GM12801 (cell line): Measurements from ENCODE around the gene ZC3H8.

Experiments
- TF ChIP-seq, protein P1 (sequence below): IDR thresholded peaks from one replicate; pipeline ENCODE4 v1.5.1; 2011; ENCODE audit warnings: control low read depth; ENCODE audit not compliant: insufficient read length; ENCODE audit errors: extremely low read depth

Gene ZC3H8

DNA sequence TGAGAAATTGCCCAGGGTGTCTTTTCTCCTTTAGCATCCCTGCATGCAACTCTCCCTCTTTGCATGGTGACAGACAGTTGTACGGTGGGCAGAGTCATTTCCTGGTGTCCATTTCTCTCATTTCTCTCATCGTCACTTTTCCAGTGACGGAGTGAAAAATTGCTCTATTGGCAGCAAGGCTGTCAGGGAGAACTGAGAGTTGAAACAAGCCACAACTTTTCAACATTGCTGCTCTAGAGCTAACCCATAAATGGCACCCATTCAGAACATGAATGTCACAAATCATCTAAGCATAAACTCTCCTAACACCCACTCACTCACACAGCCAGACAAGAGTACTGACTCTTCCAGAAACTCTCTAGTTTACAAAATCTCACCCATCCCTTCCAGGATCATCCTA is 55.7 kb downstream of the ZC3H8 start:
- TF ChIP-seq, protein P1, sequence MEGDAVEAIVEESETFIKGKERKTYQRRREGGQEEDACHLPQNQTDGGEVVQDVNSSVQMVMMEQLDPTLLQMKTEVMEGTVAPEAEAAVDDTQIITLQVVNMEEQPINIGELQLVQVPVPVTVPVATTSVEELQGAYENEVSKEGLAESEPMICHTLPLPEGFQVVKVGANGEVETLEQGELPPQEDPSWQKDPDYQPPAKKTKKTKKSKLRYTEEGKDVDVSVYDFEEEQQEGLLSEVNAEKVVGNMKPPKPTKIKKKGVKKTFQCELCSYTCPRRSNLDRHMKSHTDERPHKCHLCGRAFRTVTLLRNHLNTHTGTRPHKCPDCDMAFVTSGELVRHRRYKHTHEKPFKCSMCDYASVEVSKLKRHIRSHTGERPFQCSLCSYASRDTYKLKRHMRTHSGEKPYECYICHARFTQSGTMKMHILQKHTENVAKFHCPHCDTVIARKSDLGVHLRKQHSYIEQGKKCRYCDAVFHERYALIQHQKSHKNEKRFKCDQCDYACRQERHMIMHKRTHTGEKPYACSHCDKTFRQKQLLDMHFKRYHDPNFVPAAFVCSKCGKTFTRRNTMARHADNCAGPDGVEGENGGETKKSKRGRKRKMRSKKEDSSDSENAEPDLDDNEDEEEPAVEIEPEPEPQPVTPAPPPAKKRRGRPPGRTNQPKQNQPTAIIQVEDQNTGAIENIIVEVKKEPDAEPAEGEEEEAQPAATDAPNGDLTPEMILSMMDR: no peak

GRCh38 chr2:112198780-112199179 is 56.1 kb downstream of the ZC3H8 start:
- TF ChIP-seq, protein P1: no peak

DNA sequence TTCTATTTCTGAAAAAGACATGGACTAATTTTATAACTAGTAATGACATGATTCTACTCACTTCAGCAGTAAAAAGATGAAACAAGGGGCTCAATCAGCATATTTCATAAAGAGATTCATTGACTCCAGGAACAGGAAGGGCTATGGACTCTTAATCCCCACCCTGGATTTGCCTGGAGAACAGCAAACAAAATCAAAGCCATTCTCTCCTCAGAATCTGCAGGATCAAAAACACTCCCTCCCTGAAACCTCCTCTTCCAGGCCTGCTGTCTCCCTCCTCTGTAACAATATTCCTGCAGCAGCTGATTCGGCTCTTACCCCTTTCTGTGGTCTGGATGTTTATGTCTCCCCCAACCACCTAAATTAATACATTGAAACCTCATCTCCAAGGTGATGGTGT is 57.0 kb downstream of the ZC3H8 start:
- TF ChIP-seq, protein P1: no peak

GRCh38 chr2:112195950-112196349 is 58.9 kb downstream of the ZC3H8 start:
- TF ChIP-seq, protein P1: no peak

- TF ChIP-seq, protein P1: no peak
Observed at GRCh38 chr2:112195167-112195766, 59.6 kb downstream of the ZC3H8 start.

DNA sequence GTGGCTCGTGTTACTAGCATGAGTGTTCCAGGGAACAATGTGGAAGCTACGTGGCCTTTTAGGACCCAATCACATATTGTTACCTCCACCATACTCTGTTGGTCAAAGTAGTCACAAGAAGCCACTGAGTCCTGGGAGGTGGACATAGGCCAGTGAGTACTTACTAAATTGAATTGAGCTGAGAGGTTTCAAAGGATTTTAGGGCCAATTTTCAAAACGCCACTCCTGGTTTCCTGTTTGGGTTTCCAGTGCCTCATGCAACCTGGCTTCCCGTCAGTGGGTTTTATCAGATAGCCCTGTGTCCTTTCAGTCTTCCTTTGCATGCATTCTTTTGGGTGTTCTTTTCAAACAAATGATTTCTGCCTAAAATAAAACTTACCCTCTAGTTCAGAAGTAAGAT is 60.4 kb downstream of the ZC3H8 start:
- TF ChIP-seq, protein P1: no peak

DNA sequence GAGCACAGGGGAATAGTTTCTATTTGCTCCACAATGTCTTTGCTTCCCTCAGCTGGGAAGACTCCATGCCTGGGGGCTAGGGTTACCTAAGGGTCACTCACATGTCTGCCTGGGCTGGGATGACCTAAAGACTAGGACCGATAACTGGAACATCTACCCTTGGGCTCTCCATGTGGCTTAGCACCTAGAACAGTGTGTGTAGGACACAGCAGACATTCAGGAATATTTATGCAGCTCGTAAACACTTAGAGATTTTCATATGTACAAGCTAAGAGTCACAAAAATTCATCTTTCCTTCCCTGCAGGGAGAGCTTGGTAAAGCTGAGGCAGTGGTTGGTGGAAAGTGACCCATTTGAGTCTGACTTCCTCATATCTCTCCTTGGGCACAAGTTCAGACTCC is 60.8 kb downstream of the ZC3H8 start:
- TF ChIP-seq, protein P1: no peak
